ENCODE data around the gene ADPRHL1.

- TF ChIP-seq CTCF (IDR thresholded peaks at IDR 0.05; ENCODE audit: extremely low read depth in 1 of 2, insufficient read depth in 1 of 2, low read depth in 1 of 2, low read length in 2 of 2), result no peak
- no peak for TF ChIP-seq POLR2AphosphoS5 (IDR thresholded peaks at IDR 0.05; ENCODE audit: insufficient read depth, low read depth, low read length)
These were observed 97.7 kb downstream of the ADPRHL1 start for GRCh38 chr13:113355621-113356020.

Measured in endothelial cell of umbilical vein (primary cell).